A549 treated with RU486 at 1 μM for 4 hours (cell line): ENCODE data around the gene MKRN2OS. TPM values are rescaled to one million over a fixed set of nuclear protein-coding genes. Genes with fewer than 3 reads are reported as not detected.

Source experiments
- total RNA-seq: library from RNA; stranded (reverse); fragments of 200-300 nt; extraction: Qiagen RNA extraction; gene quantifications from 5 replicates; pipeline ENCODE4 v1.2.3, GENCODE V29; 2022; ENCODE audit warnings: low read depth

The MKRN2OS gene
- total RNA-seq, result not detected in 5 replicates

GRCh38 chr3:12545473-12545791, at the start of gene MKRN2OS:
Gene MKRN2OS, minus strand, starts transcription at chr3:12545499. Its CDS starts 35 bp downstream, at chr3:12545464.

GRCh38 chr3:12556690-12557472, 11.6 kb upstream of the MKRN2OS start, which contains the start of gene MKRN2:
Gene MKRN2, plus strand, starts transcription at chr3:12557087. Its CDS starts 64 bp downstream, at chr3:12557151.

Other genes starting within 250 kb of the MKRN2OS start
- gene TSEN2, start 61.0 kb downstream of the MKRN2OS start, total RNA-seq, result 15.8 to 18.5 TPM (median 17.3 TPM) in 5 replicates
- gene MKRN2, start 11.6 kb upstream of the MKRN2OS start, total RNA-seq, result 22.7 to 25.3 TPM (median 23.5 TPM) in 5 replicates
- 54.6 to 60.8 TPM (median 56.4 TPM) in 5 replicates for gene RAF1, start 118.6 kb upstream of the MKRN2OS start, total RNA-seq
- 0.16 to 0.88 TPM (median 0.57 TPM) in 5 replicates for gene TMEM40, start 213.8 kb upstream of the MKRN2OS start, total RNA-seq